LNCAP (cell line): ENCODE results near the gene HDDC2.

Experiments used
- CTCF ChIP-seq: fragments of 450-650 bp; IDR thresholded peaks from 2 replicates; pipeline ENCODE4 v1.5.1; 2017; ENCODE audit warnings: mild to moderate bottlenecking

The HDDC2 gene

GRCh38 chr6:125267806-125268523, 33.8 kb downstream of the HDDC2 start:
- TF ChIP-seq CTCF: no peak

GRCh38 chr6:125264476-125264875, 37.3 kb downstream of the HDDC2 start:
- TF ChIP-seq CTCF: no peak

GRCh38 chr6:125262016-125263013, 39.5 kb downstream of the HDDC2 start:
- no peak for TF ChIP-seq CTCF

- TF ChIP-seq CTCF: no peak
Measured at GRCh38 chr6:125259354-125259736, 42.4 kb downstream of the HDDC2 start.

GRCh38 chr6:125258651-125259353, 43.0 kb downstream of the HDDC2 start:
- TF ChIP-seq CTCF: no peak

- TF ChIP-seq CTCF: no peak
Measured at GRCh38 chr6:125257351-125257750, 44.4 kb downstream of the HDDC2 start.

GRCh38 chr6:125255201-125255600, 46.6 kb downstream of the HDDC2 start:
- TF ChIP-seq CTCF: no peak
